H1 (cell line): ENCODE data around the gene VWF. TPM values are rescaled to one million over a fixed set of nuclear protein-coding genes. Genes with fewer than 3 reads are reported as not detected.

ENCODE experiments used
- CTCF ChIA-PET: fragments of 300-600 bp; sonication (Branson Sonifier 250); formaldehyde crosslinking; loops from one replicate; lab custom pipeline; 2021; ENCODE audit not compliant: partially characterized antibody; lab: Charles Lee
- POLR2A ChIA-PET: fragments of 300-600 bp; sonication (Branson Sonifier 250); formaldehyde crosslinking; loops from one replicate; lab custom pipeline; 2021; ENCODE audit warnings: inconsistent platforms; ENCODE audit not compliant: partially characterized antibody; lab: Charles Lee
- DNase-seq, 2 experiments: peaks; one replicate each; pipeline versions ENCODE4 v3.0.0 to v3.0.0-alpha.2; 2010 to 2022; ENCODE audit warnings: low spot score in 2 of 2, low read depth in 1 of 2, mixed read lengths in 1 of 2
- FAIRE-seq: peaks from 2 replicates; lab custom pipeline; 2011; peaks lifted over from hg19 to GRCh38; lab: Jason Lieb, UNC
- H2AFZ ChIP-seq: 2 replicates; pipeline ENCODE4 v1.8.1; 2012; ENCODE audit warnings: low read length, inconsistent platforms
- H2AK5ac ChIP-seq: 2 replicates; pipeline ENCODE4 v1.6.1; 2013; ENCODE audit warnings: low read depth, low read length
- H2BK120ac ChIP-seq: replicated peaks from 2 replicates; pipeline ENCODE3; 2013; ENCODE audit warnings: low read depth, low read length, inconsistent platforms
- H2BK12ac ChIP-seq: 2 replicates; pipeline ENCODE4 v1.6.1; 2013; ENCODE audit warnings: low read depth, low read length
- H2BK15ac ChIP-seq: 2 replicates; pipeline ENCODE4 v1.6.1; 2013; ENCODE audit warnings: low read length
- H2BK20ac ChIP-seq: 2 replicates; pipeline ENCODE4 v1.6.1; 2013; ENCODE audit warnings: low read length
- H2BK5ac ChIP-seq: 2 replicates; pipeline ENCODE4 v1.6.1; 2013; ENCODE audit warnings: low read depth, low read length
- H3K14ac ChIP-seq: 2 replicates; pipeline ENCODE4 v1.6.1; 2013; ENCODE audit warnings: inconsistent platforms; ENCODE audit not compliant: insufficient read length
- H3K18ac ChIP-seq: 2 replicates; pipeline ENCODE4 v1.6.1; 2013; ENCODE audit warnings: low read length; ENCODE audit errors: extremely low read depth
- H3K23ac ChIP-seq: 2 replicates; pipeline ENCODE4 v1.6.1; 2013; ENCODE audit warnings: inconsistent platforms; ENCODE audit not compliant: insufficient read length
- H3K23me2 ChIP-seq: 2 replicates; pipeline ENCODE4 v1.6.1; 2013; ENCODE audit warnings: low read depth, low read length
- H3K27ac ChIP-seq: 2 replicates; pipeline ENCODE4 v1.6.1; 2011; ENCODE audit warnings: low read depth, low read length, inconsistent platforms
- H3K27me3 ChIP-seq, 4 experiments: replicated peaks in 1 of 4; 1 replicate in 1 of 4; 2 replicates in 3 of 4; pipeline versions ENCODE4 v1.6.1 to v1.8.1; 2011 to 2013; ENCODE audit warnings: low read length in 3 of 4, mild to moderate bottlenecking in 3 of 4, inconsistent platforms in 2 of 4, mixed read lengths in 2 of 4, moderate library complexity in 1 of 4; ENCODE audit not compliant: control insufficient read depth in 3 of 4, insufficient read depth in 3 of 4; ENCODE audit errors: extremely low read depth in 1 of 4
- H3K36me3 ChIP-seq, 4 experiments: 2 replicates each; pipeline versions ENCODE4 v1.6.1 to v1.8.1; 2011 to 2013; ENCODE audit warnings: mild to moderate bottlenecking in 4 of 4, low read length in 3 of 4, moderate library complexity in 2 of 4, control low read depth in 1 of 4, inconsistent platforms in 1 of 4; ENCODE audit not compliant: insufficient read depth in 4 of 4, control insufficient read depth in 2 of 4
- H3K4ac ChIP-seq: replicated peaks from 2 replicates; pipeline ENCODE3; 2013; ENCODE audit warnings: low read length, low read depth, mixed read lengths, inconsistent platforms; ENCODE audit not compliant: insufficient read length
- H3K4me1 ChIP-seq, 4 experiments: replicated peaks in 1 of 4; 1 replicate in 1 of 4; 2 replicates in 3 of 4; pipeline versions ENCODE4 v1.6.1 to v1.8.1; 2011 to 2013; ENCODE audit warnings: low read length in 3 of 4, inconsistent platforms in 2 of 4, mixed read lengths in 1 of 4; ENCODE audit not compliant: insufficient read depth in 4 of 4, control insufficient read depth in 3 of 4
- H3K4me2 ChIP-seq, 2 experiments: 2 replicates each; pipeline versions ENCODE4 v1.6.1 to v1.8.1; 2011 to 2013; ENCODE audit warnings: low read depth in 2 of 2, low read length in 2 of 2, control low read depth in 1 of 2, inconsistent platforms in 1 of 2, mild to moderate bottlenecking in 1 of 2; ENCODE audit not compliant: insufficient read depth in 1 of 2
- H3K4me3 ChIP-seq, 4 experiments: fragments of 200-600, 300-600 bp in 1 of 4; sonication (generic), shearing (Covaris generic), sonication (Bioruptor Twin) in 1 of 4; 2 replicates each; pipeline versions ENCODE4 v1.5.1 to v1.8.1; 2011 to 2016; ENCODE audit warnings: low read length in 4 of 4, low read depth in 3 of 4, control low read depth in 2 of 4, inconsistent platforms in 2 of 4, mild to moderate bottlenecking in 2 of 4, mixed read lengths in 1 of 4, moderate library complexity in 1 of 4; ENCODE audit not compliant: insufficient read depth in 2 of 4; ENCODE audit errors: extremely low read depth in 1 of 4
- H3K56ac ChIP-seq: replicated peaks from 2 replicates; pipeline ENCODE3; 2013; ENCODE audit warnings: low read depth, mild to moderate bottlenecking, mixed read lengths, low read length, inconsistent platforms; ENCODE audit not compliant: insufficient read length
- H3K79me1 ChIP-seq: 2 replicates; pipeline ENCODE4 v1.6.1; 2013; ENCODE audit warnings: low read depth, low read length, control low read depth
- H3K79me2 ChIP-seq, 2 experiments: 2 replicates each; pipeline versions ENCODE4 v1.6.1 to v1.8.1; 2012 to 2013; ENCODE audit warnings: low read length in 2 of 2, mild to moderate bottlenecking in 2 of 2, inconsistent platforms in 1 of 2; ENCODE audit not compliant: insufficient read depth in 2 of 2, control insufficient read depth in 1 of 2
- H3K9ac ChIP-seq, 4 experiments: replicated peaks in 1 of 4; 1 replicate in 1 of 4; 2 replicates in 3 of 4; pipeline versions ENCODE4 v1.6.1 to v1.8.1; 2011 to 2013; ENCODE audit warnings: low read depth in 3 of 4, low read length in 3 of 4, control low read depth in 2 of 4, mild to moderate bottlenecking in 2 of 4, moderate library complexity in 2 of 4, inconsistent platforms in 1 of 4; ENCODE audit errors: extremely low read depth in 1 of 4
- H3K9me3 ChIP-seq, 2 experiments: 2 replicates each; pipeline versions ENCODE4 v1.6.1 to v1.8.1; 2012 to 2013; ENCODE audit warnings: mild to moderate bottlenecking in 2 of 2, moderate library complexity in 2 of 2, control low read depth in 1 of 2, inconsistent platforms in 1 of 2, low read depth in 1 of 2, low read length in 1 of 2, mixed read lengths in 1 of 2; ENCODE audit not compliant: insufficient read depth in 2 of 2
- H4K20me1 ChIP-seq, 2 experiments: replicated peaks in 1 of 2; 2 replicates each; pipeline versions ENCODE3 to v1.8.1; 2011 to 2013; ENCODE audit warnings: inconsistent platforms in 2 of 2, low read length in 2 of 2, mild to moderate bottlenecking in 1 of 2; ENCODE audit not compliant: insufficient read depth in 2 of 2, control insufficient read depth in 1 of 2
- H4K5ac ChIP-seq: 2 replicates; pipeline ENCODE4 v1.6.1; 2013; ENCODE audit warnings: low read length, low read depth, mixed read lengths, inconsistent platforms; ENCODE audit not compliant: insufficient read length
- H4K8ac ChIP-seq: 2 replicates; pipeline ENCODE4 v1.8.0; 2013; ENCODE audit warnings: mild to moderate bottlenecking, moderate library complexity, low read length, inconsistent platforms; ENCODE audit not compliant: insufficient read depth; ENCODE audit errors: extremely low read depth
- H4K91ac ChIP-seq: replicated peaks from 2 replicates; pipeline ENCODE3; 2013; ENCODE audit warnings: low read length, mixed read lengths, inconsistent platforms; ENCODE audit not compliant: insufficient read length
- BRCA1 ChIP-seq: IDR thresholded peaks from 2 replicates; pipeline ENCODE4 v1.6.1; 2012; ENCODE audit warnings: low read depth, low read length, improper control_type of control experiment
- KDM1A ChIP-seq: fragments of 200-600, 300-600 bp; sonication (generic); IDR thresholded peaks from 2 replicates; pipeline ENCODE4 v1.7.1; 2016; ENCODE audit warnings: mild to moderate bottlenecking, low read length, borderline replicate concordance
- KDM4A ChIP-seq: IDR thresholded peaks from one replicate; pipeline ENCODE4 v1.7.1; 2012; ENCODE audit warnings: low read depth, mild to moderate bottlenecking, moderate library complexity, low read length, inconsistent platforms; ENCODE audit not compliant: severe bottlenecking
- PHF8 ChIP-seq: fragments of 200-600 bp; sonication (generic); conservative IDR thresholded peaks from 2 replicates; pipeline ENCODE4 v1.7.1; 2012; ENCODE audit warnings: low read depth, mild to moderate bottlenecking, inconsistent platforms, low read length, moderate library complexity
- POU5F1 ChIP-seq: IDR thresholded peaks from 2 replicates; pipeline ENCODE4 v1.6.1; 2011; ENCODE audit warnings: low read depth, mild to moderate bottlenecking, low read length, moderate library complexity
- RBBP5 ChIP-seq: IDR thresholded peaks from 2 replicates; pipeline ENCODE4 v1.7.1; 2012; ENCODE audit warnings: low read depth, mild to moderate bottlenecking, inconsistent platforms, low read length, moderate library complexity, borderline replicate concordance
- RNF2 ChIP-seq: fragments of 200-900, 300-1000 bp; sonication (generic); IDR thresholded peaks from 2 replicates; pipeline ENCODE4 v1.7.1; 2016; ENCODE audit warnings: borderline replicate concordance, low read depth, mild to moderate bottlenecking, antibody characterized with exemption, low read length; ENCODE audit not compliant: poor library complexity, severe bottlenecking; ENCODE audit errors: missing control alignments
- SP2 ChIP-seq: IDR thresholded peaks from 2 replicates; pipeline ENCODE4 v1.6.1; 2012; ENCODE audit warnings: mild to moderate bottlenecking, low read length, inconsistent platforms
- TCF12 ChIP-seq: IDR thresholded peaks from 2 replicates; pipeline ENCODE4 v1.6.1; 2011; ENCODE audit warnings: low read depth, mild to moderate bottlenecking, low read length
- WGBS, 2 experiments: shearing (Covaris generic) in 1 of 2; methylation state at CpG; one replicate each; pipeline versions ENCODE4 v1.1.6 to v1.1.7; 2013 to 2015; ENCODE audit warnings: low lambda C conversion rate in 2 of 2, mixed read lengths in 2 of 2, inconsistent platforms in 1 of 2, low coverage in 1 of 2, missing lambda C conversion rate in 1 of 2; ENCODE audit not compliant: insufficient replicate concordance in 2 of 2, insufficient coverage in 1 of 2, insufficient read length in 1 of 2; ENCODE audit errors: extremely low coverage in 1 of 2, missing lambda C conversion rate in 1 of 2; 5-methylcytosine and 5-hydroxymethylcytosine counted together
- polyA plus RNA-seq, 7 experiments: library from polyadenylated mRNA; depleted of rRNA in 3 of 7; stranded (reverse) in 5 of 7; unstranded in 2 of 7; fragments of >200 nt in 5 of 7; fragments of 200-250 nt in 2 of 7; gene quantifications; 1 replicate in 5 of 7; 2 replicates in 1 of 7; 4 replicates in 1 of 7; pipeline versions ENCODE4 v1.2.1 to v1.2.3, GENCODE V29; 2011 to 2013; ENCODE audit warnings: missing spikeins in 2 of 7, mixed read lengths in 2 of 7
- total RNA-seq: library from RNA; stranded (reverse); fragmentation: NEBNext Ultra II Directional; extraction: Animal tissue kit (Norgen Biotek cat#: 25700); gene quantifications from 2 replicates; pipeline ENCODE4 v1.2.1, GENCODE V29; 2021

Gene VWF
- total and polyA plus RNA-seq, 2 of the 8 experiments (the other 6 are each of a cell fraction or from before 2014, with no cell fraction given), result 0.39 to 0.60 TPM

- ChIA-PET POLR2A (no interaction called here), CTCF (interaction anchor here (1.6 to 1.8 kb wide), 3 partner anchors 60 to 161 kb away, joined by 5 to 6 read pairs (median 6); no protein-coding TSS in a partner anchor)
- H3K9ac ChIP-seq, result no peak overlapping the region
- H2BK15ac ChIP-seq, result no peak overlapping the region
- H2AFZ ChIP-seq, result no peak overlapping the region
- no peak overlapping the region for H2BK5ac ChIP-seq
- H3K23ac ChIP-seq, result no peak overlapping the region
- no peaks in the 10 kb centered on the region for H3K27me3 ChIP-seq
- WGBS, 2 experiments, result 82% methylated on average over 4 of the region's 4 CpGs; no CpG with 5 or more reads in 1 of the 2 experiments
- H4K5ac ChIP-seq, result no peak overlapping the region
- H2AK5ac ChIP-seq, result no peak overlapping the region
- H3K56ac ChIP-seq, result no peak overlapping the region
- no peak overlapping the region for H3K4me3 ChIP-seq
- no peak overlapping the region for H2BK12ac ChIP-seq
- no peaks in the 10 kb centered on the region for H3K36me3 ChIP-seq
- H4K8ac ChIP-seq, result no peak overlapping the region
- H3K79me2 ChIP-seq, result no peaks in the 10 kb centered on the region
- no peak overlapping the region for H3K27ac ChIP-seq
- no peak overlapping the region for H2BK120ac ChIP-seq
- peaks cover 0 to 2% (median 0%) of the 10 kb centered on the region in 4 experiments; a peak in 1 of 7 replicates for H3K4me1 ChIP-seq
- H3K18ac ChIP-seq, result no peak overlapping the region
- no peaks in the 10 kb centered on the region for H3K9me3 ChIP-seq
- H4K20me1 ChIP-seq, result no peaks in the 10 kb centered on the region
- FAIRE-seq, result no peak
- DNase-seq, result no peak
- H4K91ac ChIP-seq, result no peak overlapping the region
- no peaks in the 10 kb centered on the region for H3K23me2 ChIP-seq
- no peak overlapping the region for H3K4ac ChIP-seq
- H3K14ac ChIP-seq, result no peak overlapping the region
- no peak overlapping the region for H3K4me2 ChIP-seq
- no peaks in the 10 kb centered on the region for H3K79me1 ChIP-seq
- H2BK20ac ChIP-seq, result no peak overlapping the region
- no peak for TF ChIP-seq KDM4A
- no peak for TF ChIP-seq SP2
- TF ChIP-seq RNF2, result no peak
- no peak for TF ChIP-seq RBBP5
- TF ChIP-seq KDM1A, result no peak
- TF ChIP-seq POU5F1, result no peak
- TF ChIP-seq PHF8, result no peak
- TF ChIP-seq BRCA1, result no peak
- TF ChIP-seq TCF12, result no peak
These were observed 218.7 kb downstream of the VWF start for GRCh38 chr12:5905757-5906156.
